ENCODE data around the gene AIMP1.

AIMP1 gene

GRCh38 chr4:106338671-106339070 is 22.3 kb downstream of the AIMP1 start:
- TF ChIP-seq CTCF (IDR thresholded peaks at IDR 0.05), result no peak

GRCh38 chr4:106339431-106339830 is 23.1 kb downstream of the AIMP1 start:
- TF ChIP-seq CTCF (IDR thresholded peaks at IDR 0.05), result no peak

- no peak for TF ChIP-seq CTCF (IDR thresholded peaks at IDR 0.05)
These were observed 24.4 kb downstream of the AIMP1 start for GRCh38 chr4:106340774-106341173.

- no peak for TF ChIP-seq CTCF (IDR thresholded peaks at IDR 0.05)
These were observed 27.7 kb downstream of the AIMP1 start for GRCh38 chr4:106343865-106344646.

GRCh38 chr4:106344647-106344970 is 28.3 kb downstream of the AIMP1 start:
- TF ChIP-seq CTCF (IDR thresholded peaks at IDR 0.05), result no peak

- TF ChIP-seq CTCF (IDR thresholded peaks at IDR 0.05), result no peak
These were observed 30.8 kb downstream of the AIMP1 start for GRCh38 chr4:106347167-106347566.

- no peak for TF ChIP-seq CTCF (IDR thresholded peaks at IDR 0.05)
These were observed 34.7 kb downstream of the AIMP1 start for GRCh38 chr4:106351016-106351415.

- no peak for TF ChIP-seq CTCF (IDR thresholded peaks at IDR 0.05)
These were observed 37.4 kb downstream of the AIMP1 start for GRCh38 chr4:106353786-106354185.

Data from LNCAP (cell line).